GM18507 (cell line): Measurements from ENCODE around the gene IFI6.

ENCODE experiments used
- DNase-seq: peaks from one replicate; pipeline ENCODE4 v3.0.0; 2011; ENCODE audit warnings: low read depth; ENCODE audit not compliant: insufficient read length; ENCODE audit errors: extremely low spot score
- FAIRE-seq: peaks from 2 replicates; lab custom pipeline; 2011; peaks lifted over from hg19 to GRCh38; lab: Jason Lieb, UNC

Gene IFI6

GRCh38 chr1:27678747-27679146 lies 6.8 kb upstream of the IFI6 start:
- DNase-seq, result no peak
- FAIRE-seq, result no peak

- DNase-seq (no peak), FAIRE-seq (no peak)
Observed at GRCh38 chr1:27676410-27676809, 4.4 kb upstream of the IFI6 start.

GRCh38 chr1:27672750-27673112 lies 739 bp upstream of the IFI6 start:
- DNase-seq (no peak), FAIRE-seq (no peak)

- DNase-seq (no peak), FAIRE-seq (no peak)
Observed at GRCh38 chr1:27669876-27670275, 2.1 kb downstream of the IFI6 start.

GRCh38 chr1:27668808-27669723 lies 2.9 kb downstream of the IFI6 start:
- DNase-seq, result peak; percentile 51
- peak; percentile 84 for FAIRE-seq

- DNase-seq (no peak), FAIRE-seq (no peak)
Observed at GRCh38 chr1:27668121-27668807, 3.7 kb downstream of the IFI6 start.

GRCh38 chr1:27666791-27667254 lies 5.2 kb downstream of the IFI6 start:
- FAIRE-seq, result no peak
- no peak for DNase-seq

GRCh38 chr1:27666294-27666693 lies 5.7 kb downstream of the IFI6 start:
- FAIRE-seq (no peak), DNase-seq (no peak)

- FAIRE-seq, result no peak
- DNase-seq, result no peak
Observed at GRCh38 chr1:27665016-27665651, 6.9 kb downstream of the IFI6 start.

GRCh38 chr1:27664291-27664690 lies 7.7 kb downstream of the IFI6 start:
- FAIRE-seq, result no peak
- no peak for DNase-seq

GRCh38 chr1:27662707-27663393 lies 9.1 kb downstream of the IFI6 start:
- peak; percentile 64 for DNase-seq
- peak; percentile 94 for FAIRE-seq

GRCh38 chr1:27662261-27662660 lies 9.7 kb downstream of the IFI6 start:
- DNase-seq (no peak), FAIRE-seq (no peak)

GRCh38 chr1:27661412-27662075 lies 10.4 kb downstream of the IFI6 start:
- FAIRE-seq (no peak), DNase-seq (no peak)

- no peak for FAIRE-seq
Observed at GRCh38 chr1:27660300-27660835, 11.6 kb downstream of the IFI6 start.

GRCh38 chr1:27659497-27660299 lies 12.3 kb downstream of the IFI6 start:
- no peak for FAIRE-seq
- peak; percentile 59 for DNase-seq

More at GRCh38 chr1:27660300-27660835, 11.6 kb downstream of the IFI6 start:
- no peak for DNase-seq

- FAIRE-seq, result peak; percentile 91
- no peak for DNase-seq
Observed at GRCh38 chr1:27658951-27659496, 13.0 kb downstream of the IFI6 start.

- no peak for DNase-seq
- peak; percentile 12 for FAIRE-seq
Observed at GRCh38 chr1:27656157-27656893, 15.7 kb downstream of the IFI6 start.
